K562 (cell line): ENCODE data around the gene SGSH. TPM values are rescaled to one million over a fixed set of nuclear protein-coding genes. Genes with fewer than 3 reads are reported as not detected.

ENCODE experiments used
- ATAC-seq: fragments of 200-7000 bp; cut with Tn5 transposase; 3 replicates; pipeline ENCODE4 v1.9.1; 2020; ENCODE audit warnings: moderate library complexity
- BruUV-seq: library from RNA; stranded (reverse); fragments of 400-500 nt; replicated peaks from 2 replicates; lab custom pipeline; 2021; lab: Mats Ljungman, UMichigan
- CTCF ChIA-PET: fragments of 300-600 bp; formaldehyde crosslinking; extraction: SDS; loops from one replicate; lab custom pipeline; 2021; ENCODE audit warnings: low intra/inter-chr PET ratio; lab: Yijun Ruan, JAX
- POLR2A ChIA-PET: fragments of 300-600, 350-650 bp; sonication (Branson Sonifier 250); formaldehyde crosslinking; extraction: SDS; loops from one replicate; lab custom pipeline; 2021; ENCODE audit warnings: antibody characterized with exemption, inconsistent platforms; lab: Yijun Ruan, JAX
- DNase-seq, 4 experiments: peaks; one replicate each; pipeline versions ENCODE4 v3.0.0 to v3.0.0-alpha.2; 2011 to 2018; ENCODE audit warnings: low spot score in 3 of 4, mixed read lengths in 3 of 4; ENCODE audit errors: extremely low read depth in 1 of 4
- FAIRE-seq: peaks from 2 replicates; lab custom pipeline; 2011; peaks lifted over from hg19 to GRCh38; lab: Jason Lieb, UNC
- H2AFZ ChIP-seq: 2 replicates; pipeline ENCODE4 v1.6.0; 2011; ENCODE audit warnings: low read depth, low read length, control low read depth, inconsistent platforms
- H3K27ac ChIP-seq: fragments of 200-600 bp; 3 replicates; pipeline ENCODE4 v1.8.0; 2011; ENCODE audit warnings: low read depth, mild to moderate bottlenecking, control low read depth, inconsistent platforms, low read length, moderate library complexity, mixed read lengths; ENCODE audit errors: extremely low read depth
- H3K27me3 ChIP-seq, 2 experiments: fragments of 300-600 bp in 1 of 2; 2 replicates in 1 of 2; 3 replicates in 1 of 2; pipeline versions ENCODE4 v1.6.0 to v1.8.0; 2011; ENCODE audit warnings: inconsistent platforms in 2 of 2, low read length in 2 of 2, mild to moderate bottlenecking in 1 of 2, mixed read lengths in 1 of 2, moderate library complexity in 1 of 2; ENCODE audit not compliant: control insufficient read depth in 2 of 2, insufficient read depth in 2 of 2
- H3K36me3 ChIP-seq: fragments of 300-600 bp; 3 replicates; pipeline ENCODE4 v1.8.0; 2011; ENCODE audit warnings: mild to moderate bottlenecking, low read length, inconsistent platforms; ENCODE audit not compliant: control insufficient read depth, insufficient read depth
- H3K4me1 ChIP-seq, 2 experiments: fragments of 200-600 bp in 1 of 2; replicated peaks in 1 of 2; 2 replicates in 1 of 2; 3 replicates in 1 of 2; pipeline versions ENCODE4 v1.5.1 to v1.8.0; 2011; ENCODE audit warnings: inconsistent platforms in 2 of 2, low read length in 2 of 2, mild to moderate bottlenecking in 1 of 2, mixed read lengths in 1 of 2, moderate library complexity in 1 of 2; ENCODE audit not compliant: control insufficient read depth in 2 of 2, insufficient read depth in 2 of 2
- H3K4me2 ChIP-seq: 2 replicates; pipeline ENCODE4 v1.6.1; 2011; ENCODE audit warnings: low read length, control low read depth, inconsistent platforms, mixed read lengths; ENCODE audit not compliant: insufficient read depth
- H3K4me3 ChIP-seq: fragments of 200-600 bp; sonication (generic), shearing (Covaris generic); 2 replicates; pipeline ENCODE4 v1.5.1; 2016; ENCODE audit warnings: control low read depth, inconsistent platforms
- H3K79me2 ChIP-seq: fragments of 200-600 bp; 3 replicates; pipeline ENCODE4 v1.8.0; 2011; ENCODE audit warnings: low read length, inconsistent platforms; ENCODE audit not compliant: control insufficient read depth, insufficient read depth
- H3K9ac ChIP-seq, 2 experiments: 2 replicates each; pipeline versions ENCODE4 v1.6.0 to v1.6.1; 2011; ENCODE audit warnings: low read depth in 2 of 2, low read length in 2 of 2, control low read depth in 1 of 2, inconsistent platforms in 1 of 2, mild to moderate bottlenecking in 1 of 2, mixed read lengths in 1 of 2; ENCODE audit not compliant: insufficient read depth in 1 of 2
- H3K9me1 ChIP-seq: one replicate; pipeline ENCODE4 v1.6.0; 2011; ENCODE audit warnings: inconsistent platforms, mild to moderate bottlenecking, low read length, moderate library complexity; ENCODE audit not compliant: control insufficient read depth, insufficient read depth
- H3K9me3 ChIP-seq: replicated peaks from 2 replicates; pipeline ENCODE4 v1.5.1; 2011; ENCODE audit warnings: low read depth, low read length, inconsistent platforms; ENCODE audit not compliant: control insufficient read depth, insufficient read depth
- H4K20me1 ChIP-seq: replicated peaks from 2 replicates; pipeline ENCODE4 v1.6.1; 2011; ENCODE audit warnings: low read length, inconsistent platforms, mixed read lengths; ENCODE audit not compliant: control insufficient read depth, insufficient read depth
- ARHGAP35 ChIP-seq: fragments of 450-650 bp; IDR thresholded peaks from 2 replicates; pipeline ENCODE4 v1.6.1; 2018; ENCODE audit not compliant: partially characterized antibody
- ARNT ChIP-seq, 2 experiments: fragments of 450-650 bp; IDR thresholded peaks; 2 replicates each; pipeline ENCODE4 v1.6.1; 2016; ENCODE audit warnings: mild to moderate bottlenecking in 1 of 2
- ETV1 ChIP-seq: fragments of 450-650 bp; conservative IDR thresholded peaks from 2 replicates; pipeline ENCODE4 v1.6.1; 2016; ENCODE audit warnings: missing genetic modification characterization, control low read depth, low read depth, missing compliant biosample characterization
- FOXJ2 ChIP-seq: fragments of 200-800 bp; sonication (Bioruptor generic); IDR thresholded peaks from 2 replicates; pipeline ENCODE4 v1.6.1; 2016; ENCODE audit warnings: missing genetic modification characterization, missing compliant biosample characterization
- HNRNPLL ChIP-seq: fragments of 200-400 bp; formaldehyde crosslinking; IDR thresholded peaks from 2 replicates; pipeline ENCODE4 v1.6.1; 2017; ENCODE audit warnings: low read length, low read depth, mild to moderate bottlenecking; ENCODE audit not compliant: poor library complexity, severe bottlenecking
- KDM2B ChIP-seq: fragments of 250-450 bp; sonication (Bioruptor Pico); IDR thresholded peaks from 2 replicates; pipeline ENCODE4 v1.8.0; 2021; ENCODE audit warnings: mild to moderate bottlenecking, moderate library complexity
- MAFF ChIP-seq: IDR thresholded peaks from 2 replicates; pipeline ENCODE4 v1.6.1; 2012; ENCODE audit warnings: low read length, improper control_type of control experiment
- MCM5 ChIP-seq: fragments of 450-650 bp; IDR thresholded peaks from 2 replicates; pipeline ENCODE4 v1.6.1; 2016; ENCODE audit warnings: low read depth
- MCM7 ChIP-seq, 2 experiments: fragments of 450-650 bp; IDR thresholded peaks; 2 replicates each; pipeline ENCODE4 v1.6.1; 2016 to 2018
- RNF2 ChIP-seq: sonication (generic); IDR thresholded peaks from 2 replicates; pipeline ENCODE4 v1.6.1; 2016
- TBP ChIP-seq: optimal IDR thresholded peaks from 2 replicates; pipeline ENCODE3; 2011; ENCODE audit warnings: low read depth, low read length, improper control_type of control experiment
- ZNF785 ChIP-seq: fragments of 250-450 bp; sonication (Bioruptor Pico); IDR thresholded peaks from 2 replicates; pipeline ENCODE4 v1.4.0; 2020; ENCODE audit warnings: mild to moderate bottlenecking
- WGBS: fragments of 100-300 bp; shearing (Covaris generic); methylation state at CpG from one replicate; pipeline ENCODE4 v1.1.6; 2016; ENCODE audit warnings: low coverage, mixed read lengths; ENCODE audit not compliant: insufficient coverage; ENCODE audit errors: missing lambda C conversion rate; 5-methylcytosine and 5-hydroxymethylcytosine counted together
- in situ Hi-C: fragments of 300-500 bp; cut with MboI; formaldehyde crosslinking; loops from 4 replicates; pipeline ENCODE4 v1.15.0; 2018; ENCODE audit warnings: inconsistent platforms, mixed read lengths
- intact Hi-C: fragments of 100-400 bp; cut with micrococcal nuclease; formaldehyde crosslinking; loops from 2 replicates; pipeline ENCODE4 v1.14.2; 2022
- polyA plus RNA-seq, 8 experiments: library from polyadenylated mRNA; depleted of rRNA in 4 of 8; stranded (reverse) in 5 of 8; unstranded in 3 of 8; fragments of >200 nt; fragmentation: Nextera tagmentation in 2 of 8; fragmentation: Illumina TruSeq in 1 of 8; extraction: Ambion mirVana in 2 of 8; extraction: Trizol in 1 of 8; gene quantifications; 2 replicates each; pipeline versions ENCODE4 v1.2.1 to v1.2.3, GENCODE V29; 2011 to 2014; ENCODE audit warnings: inconsistent platforms in 1 of 8, missing spikeins in 1 of 8
- total RNA-seq, 7 experiments: library from RNA; depleted of rRNA in 6 of 7; stranded (reverse); fragments of >200 nt in 6 of 7; fragmentation: Illumina TruSeq in 2 of 7; extraction: Trizol in 2 of 7; gene quantifications; 2 replicates each; pipeline versions ENCODE4 v1.2.1 to v1.2.3, GENCODE V29; 2011 to 2021; ENCODE audit warnings: low replicate concordance in 1 of 7
- TF ChIP-seq, protein P1 (sequence below): sonication (generic); formaldehyde crosslinking; IDR thresholded peaks from 2 replicates; pipeline ENCODE4 v1.8.0; 2022; ENCODE audit warnings: mild to moderate bottlenecking, missing genetic modification reagents

Gene SGSH
- total and polyA plus RNA-seq, 9 of the 15 experiments (the other 6 are each of a cell fraction or from before 2014, with no cell fraction given), result 0.25 to 15.7 (median 4.9) TPM

DNA sequence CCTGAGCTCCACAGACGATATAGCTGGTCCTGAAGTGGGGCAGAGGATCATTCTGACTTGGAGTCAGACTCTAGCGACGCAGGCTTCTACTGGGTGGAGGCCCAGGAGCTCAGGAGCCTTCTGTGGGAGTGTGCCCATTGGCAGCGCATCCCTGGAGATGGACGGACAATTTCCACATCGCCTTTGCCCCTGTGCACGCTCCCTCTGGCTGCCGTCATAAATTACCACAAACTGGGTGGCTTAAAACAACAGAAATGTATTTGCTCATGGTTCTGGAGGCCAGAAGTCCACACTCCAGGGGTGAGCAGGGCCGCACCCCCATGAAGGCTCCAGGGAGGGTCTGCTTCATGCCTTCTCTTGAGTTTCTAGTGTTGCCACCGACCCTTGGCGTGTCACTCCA is 43.4 kb downstream of the SGSH start:
- no TSS peak for BruUV-seq
- TF ChIP-seq ETV1 (no peak), ARHGAP35 (no peak), TBP (no peak), FOXJ2 (no peak), KDM2B (CRISPR knock-in tag) (no peak), RNF2 (no peak), ZNF785 (CRISPR knock-in tag) (no peak), MCM5 (no peak), MCM7 (IDR thresholded peaks at IDR 0.05) (no peak), HNRNPLL (no peak), ARNT (IDR thresholded peaks at IDR 0.05) (no peak), MAFF (no peak)
- TF ChIP-seq, protein P1, sequence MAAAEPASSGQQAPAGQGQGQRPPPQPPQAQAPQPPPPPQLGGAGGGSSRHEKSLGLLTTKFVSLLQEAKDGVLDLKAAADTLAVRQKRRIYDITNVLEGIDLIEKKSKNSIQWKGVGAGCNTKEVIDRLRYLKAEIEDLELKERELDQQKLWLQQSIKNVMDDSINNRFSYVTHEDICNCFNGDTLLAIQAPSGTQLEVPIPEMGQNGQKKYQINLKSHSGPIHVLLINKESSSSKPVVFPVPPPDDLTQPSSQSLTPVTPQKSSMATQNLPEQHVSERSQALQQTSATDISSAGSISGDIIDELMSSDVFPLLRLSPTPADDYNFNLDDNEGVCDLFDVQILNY (CRISPR knock-in tag), result no peak
- TF ChIP-seq, all 486 proteins: peak for 0

More for the DNA sequence above, 43.4 kb downstream of the SGSH start:
- peaks cover 0 to 12% of the 10 kb centered on the region in 2 experiments; a peak in 2 of 5 replicates for H3K4me1 ChIP-seq
- H3K79me2 ChIP-seq, result no peaks in the 10 kb centered on the region
- H3K36me3 ChIP-seq, result no peaks in the 10 kb centered on the region
- ATAC-seq (no peak), FAIRE-seq (no peak), DNase-seq (no peak)
- H3K9me3 ChIP-seq, result no peaks in the 10 kb centered on the region
- peaks cover 51 to 76% of the 10 kb centered on the region in 2 experiments for H3K27me3 ChIP-seq
- no peak overlapping the region for H3K4me2 ChIP-seq
- no peak overlapping the region for H3K27ac ChIP-seq
- H3K9me1 ChIP-seq, result no peaks in the 10 kb centered on the region
- H3K4me3 ChIP-seq, result no peak overlapping the region
- WGBS, result 2% methylated on average over 11 of the region's 11 CpGs
- H2AFZ ChIP-seq, result no peak overlapping the region
- intact Hi-C loops, result no loop called here
- ChIA-PET CTCF (no interaction called here), POLR2A (interaction anchor here (0.6 kb wide), 1 partner anchor 29 kb away, joined by 3 read pairs; no protein-coding TSS in a partner anchor)
- in situ Hi-C loops, result no loop called here
- no peak overlapping the region for H3K9ac ChIP-seq
- H4K20me1 ChIP-seq, result no peaks in the 10 kb centered on the region; the same call in 1 of the 2 replicates
